Mesenchymal stem cell (in vitro differentiated cells and primary cell): ENCODE measurements around the gene FANCE.

Experiments used
- DNase-seq: peaks from one replicate; pipeline ENCODE4 v3.0.0-alpha.2; 2013
- H2AFZ ChIP-seq: one replicate; pipeline ENCODE4 v1.6.1; 2013; ENCODE audit warnings: low read depth, mild to moderate bottlenecking, control low read depth, inconsistent platforms, low read length, moderate library complexity
- H2AK5ac ChIP-seq: 2 replicates; pipeline ENCODE4 v1.6.1; 2013; ENCODE audit warnings: low read length, moderate library complexity, mild to moderate bottlenecking, inconsistent platforms; ENCODE audit not compliant: severe bottlenecking
- H2BK120ac ChIP-seq: one replicate; pipeline ENCODE4 v1.6.1; 2013; ENCODE audit warnings: low read depth, mild to moderate bottlenecking, inconsistent platforms, low read length, moderate library complexity
- H2BK12ac ChIP-seq, 2 experiments: one replicate each; pipeline ENCODE4 v1.6.1; 2013; ENCODE audit warnings: inconsistent platforms in 2 of 2, low read length in 2 of 2, mild to moderate bottlenecking in 2 of 2, moderate library complexity in 2 of 2, control low read depth in 1 of 2
- H2BK15ac ChIP-seq: one replicate; pipeline ENCODE4 v1.6.1; 2013; ENCODE audit warnings: mild to moderate bottlenecking, low read depth, inconsistent platforms; ENCODE audit not compliant: poor library complexity, severe bottlenecking
- H2BK5ac ChIP-seq: 2 replicates; pipeline ENCODE4 v1.6.1; 2013; ENCODE audit warnings: low read depth, mild to moderate bottlenecking, low read length, control low read depth, inconsistent platforms; ENCODE audit not compliant: poor library complexity, severe bottlenecking
- H3K14ac ChIP-seq, 2 experiments: one replicate each; pipeline ENCODE4 v1.6.1; 2013; ENCODE audit warnings: inconsistent platforms in 2 of 2, low read length in 2 of 2, control low read depth in 1 of 2, mild to moderate bottlenecking in 1 of 2, moderate library complexity in 1 of 2
- H3K18ac ChIP-seq, 2 experiments: one replicate each; pipeline ENCODE4 v1.6.1; 2013; ENCODE audit warnings: inconsistent platforms in 2 of 2, low read length in 2 of 2, control low read depth in 1 of 2, low read depth in 1 of 2, mild to moderate bottlenecking in 1 of 2
- H3K23ac ChIP-seq, 2 experiments: one replicate each; pipeline ENCODE4 v1.6.1; 2013; ENCODE audit warnings: inconsistent platforms in 2 of 2, low read length in 2 of 2, mild to moderate bottlenecking in 2 of 2, moderate library complexity in 2 of 2, control low read depth in 1 of 2
- H3K27ac ChIP-seq: 2 replicates; pipeline ENCODE4 v1.5.1; 2013; ENCODE audit warnings: mild to moderate bottlenecking, moderate library complexity, low read length, control low read depth, inconsistent platforms; ENCODE audit not compliant: poor library complexity, severe bottlenecking
- H3K27me3 ChIP-seq, 2 experiments: 2 replicates each; pipeline versions ENCODE4 v1.6.1 to v1.7.0; 2013; ENCODE audit warnings: low read length in 2 of 2, mild to moderate bottlenecking in 2 of 2, moderate library complexity in 2 of 2, control low read depth in 1 of 2, inconsistent platforms in 1 of 2; ENCODE audit not compliant: control insufficient read depth in 1 of 2, insufficient read depth in 1 of 2
- H3K36me3 ChIP-seq, 2 experiments: 2 replicates each; pipeline versions ENCODE4 v1.6.1 to v1.7.0; 2013; ENCODE audit warnings: low read length in 2 of 2, control low read depth in 1 of 2, inconsistent platforms in 1 of 2, low read depth in 1 of 2, mild to moderate bottlenecking in 1 of 2; ENCODE audit not compliant: insufficient read depth in 2 of 2, control insufficient read depth in 1 of 2
- H3K4ac ChIP-seq, 2 experiments: one replicate each; pipeline ENCODE4 v1.6.1; 2013; ENCODE audit warnings: inconsistent platforms in 2 of 2, low read length in 2 of 2, mild to moderate bottlenecking in 2 of 2, moderate library complexity in 2 of 2, control low read depth in 1 of 2, low read depth in 1 of 2
- H3K4me1 ChIP-seq: 2 replicates; pipeline ENCODE4 v1.6.1; 2013; ENCODE audit warnings: low read depth, low read length, control low read depth; ENCODE audit not compliant: control insufficient read depth, insufficient read depth
- H3K4me2 ChIP-seq: 2 replicates; pipeline ENCODE4 v1.6.1; 2013; ENCODE audit warnings: low read length, mild to moderate bottlenecking, inconsistent platforms; ENCODE audit not compliant: poor library complexity, severe bottlenecking
- H3K4me3 ChIP-seq, 2 experiments: 2 replicates each; pipeline versions ENCODE4 v1.5.1 to v1.7.0; 2013; ENCODE audit warnings: low read length in 2 of 2, mild to moderate bottlenecking in 2 of 2, control low read depth in 1 of 2, low read depth in 1 of 2; ENCODE audit not compliant: insufficient read depth in 1 of 2
- H3K79me1 ChIP-seq: replicated peaks from 2 replicates; pipeline ENCODE4 v1.6.1; 2013; ENCODE audit warnings: mild to moderate bottlenecking, control low read depth, low read length, inconsistent platforms; ENCODE audit not compliant: poor library complexity, severe bottlenecking
- H3K9ac ChIP-seq: 2 replicates; pipeline ENCODE4 v1.7.0; 2013; ENCODE audit warnings: mild to moderate bottlenecking, low read length, moderate library complexity
- H3K9me3 ChIP-seq: 2 replicates; pipeline ENCODE4 v1.7.0; 2013; ENCODE audit warnings: mild to moderate bottlenecking, low read length; ENCODE audit not compliant: control insufficient read depth
- H4K8ac ChIP-seq: one replicate; pipeline ENCODE4 v1.6.1; 2013; ENCODE audit warnings: inconsistent platforms, mild to moderate bottlenecking, low read length, moderate library complexity
- H4K91ac ChIP-seq: one replicate; pipeline ENCODE4 v1.6.1; 2013; ENCODE audit warnings: mild to moderate bottlenecking, low read length, inconsistent platforms
- WGBS: methylation state at CpG from one replicate; pipeline ENCODE4 v1.1.7; 2013; ENCODE audit warnings: mixed read lengths; 5-methylcytosine and 5-hydroxymethylcytosine counted together

Gene FANCE

DNA sequence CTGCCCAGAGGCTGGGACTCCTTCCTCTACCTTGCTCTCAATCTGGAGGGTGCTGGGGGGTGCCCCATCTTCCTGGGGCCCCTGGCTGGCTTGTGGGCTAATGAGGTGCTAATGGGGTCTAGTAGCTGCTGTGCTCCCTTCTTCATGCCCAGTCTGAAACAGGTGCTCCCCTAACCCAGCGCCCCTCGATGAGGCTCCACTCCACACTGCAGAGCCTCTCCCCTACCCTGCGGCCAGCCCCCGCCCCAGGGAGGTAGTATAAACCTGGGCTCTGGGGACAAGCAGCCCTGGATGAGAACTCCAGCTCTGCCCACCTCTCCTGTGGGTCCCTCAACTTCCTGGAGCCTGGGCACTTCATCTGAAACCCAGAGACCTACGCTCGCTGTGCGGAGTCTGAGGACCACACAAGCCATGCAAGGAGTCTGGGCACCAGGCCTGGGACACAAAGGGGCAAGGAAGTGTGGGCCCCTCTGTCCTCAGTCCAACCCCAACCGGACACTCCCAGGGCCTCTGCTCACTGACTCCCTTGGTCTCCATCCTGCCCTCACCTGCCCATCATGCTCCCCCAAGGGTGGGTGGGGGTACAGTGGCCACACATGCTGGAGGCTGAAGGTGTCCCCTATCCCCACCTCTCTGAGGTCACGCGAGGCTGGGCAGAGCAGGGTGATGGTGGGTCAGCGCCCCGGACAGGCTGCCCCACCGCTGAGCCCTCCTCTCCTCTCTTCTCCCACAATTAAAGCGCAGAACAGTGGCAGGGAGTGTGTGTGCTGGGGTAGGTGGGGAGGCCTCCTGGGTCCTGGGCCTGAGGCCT is 22.2 kb downstream of the FANCE start:
- Histone ChIP-seq H2BK5ac (no peak overlapping the region), H3K4me1 (peaks cover 16% of the 10 kb centered on the region), H4K8ac (no peak overlapping the region), H2BK120ac (no peak overlapping the region), H3K9ac (no peak overlapping the region), H4K91ac (no peak overlapping the region), H2AK5ac (peak overlapping the region; percentile 22), H3K18ac (no peak overlapping the region), H3K27ac (no peak overlapping the region), H3K14ac (no peak overlapping the region), H3K36me3 (peaks cover 80 to 86% of the 10 kb centered on the region in 2 experiments), H2AFZ (no peak overlapping the region), H3K79me1 (peaks cover 10% of the 10 kb centered on the region), H3K4me2 (no peak overlapping the region), H3K4me3 (no peak overlapping the region), H2BK15ac (no peak overlapping the region), H3K4ac (no peak overlapping the region), H2BK12ac (no peak overlapping the region), H3K9me3 (no peaks in the 10 kb centered on the region), H3K23ac (no peak overlapping the region), H3K27me3 (no peaks in the 10 kb centered on the region)
- 96% methylated on average over 7 of the region's 14 CpGs for WGBS
- DNase-seq = no peak

DNA sequence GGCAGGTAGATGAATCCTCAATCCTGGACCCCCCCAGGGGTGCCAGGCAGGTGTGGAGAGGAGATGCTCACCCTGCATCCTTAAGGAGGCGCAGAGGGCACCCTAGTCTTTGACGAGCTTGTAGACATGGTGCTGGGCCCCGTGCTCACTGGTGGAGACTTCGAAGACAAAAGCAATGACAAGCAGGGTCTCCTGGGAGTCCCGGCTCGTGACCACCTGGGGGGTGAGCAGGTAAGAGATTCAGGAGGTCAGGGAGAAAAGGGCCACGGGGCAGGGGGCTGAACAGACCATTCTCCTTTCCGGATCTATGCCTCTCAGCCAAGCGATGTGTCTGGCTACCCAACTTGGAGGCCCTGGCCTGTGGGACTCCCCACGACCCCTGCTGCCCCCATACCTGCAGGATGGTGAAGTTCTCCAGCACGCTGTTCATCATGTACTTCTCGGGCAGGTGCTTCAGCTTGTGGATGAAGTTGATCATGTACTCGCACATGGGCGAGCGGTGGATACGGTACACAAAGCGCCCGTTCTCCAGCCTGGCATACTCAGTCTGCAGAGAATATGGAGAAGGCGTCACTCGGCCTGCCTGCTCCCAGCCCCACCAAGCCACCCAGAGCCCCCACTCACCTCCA is 22.9 kb downstream of the FANCE start:
- 94% methylated on average over 20 of the region's 20 CpGs for WGBS
- Histone ChIP-seq H3K18ac (no peak overlapping the region), H3K4me2 (no peak overlapping the region), H3K36me3 (peaks cover 80 to 85% of the 10 kb centered on the region in 2 experiments), H2AFZ (no peak overlapping the region), H3K9me3 (no peaks in the 10 kb centered on the region), H3K4ac (no peak overlapping the region), H2BK120ac (no peak overlapping the region), H3K4me3 (no peak overlapping the region), H3K79me1 (peaks cover 14% of the 10 kb centered on the region), H2BK15ac (no peak overlapping the region), H2AK5ac (no peak overlapping the region), H3K27me3 (no peaks in the 10 kb centered on the region), H3K23ac (no peak overlapping the region), H2BK12ac (no peak overlapping the region), H2BK5ac (no peak overlapping the region), H4K91ac (no peak overlapping the region), H3K9ac (no peak overlapping the region), H3K4me1 (peaks cover 16% of the 10 kb centered on the region), H3K27ac (no peak overlapping the region), H4K8ac (no peak overlapping the region), H3K14ac (no peak overlapping the region)
- DNase-seq = no peak

DNA sequence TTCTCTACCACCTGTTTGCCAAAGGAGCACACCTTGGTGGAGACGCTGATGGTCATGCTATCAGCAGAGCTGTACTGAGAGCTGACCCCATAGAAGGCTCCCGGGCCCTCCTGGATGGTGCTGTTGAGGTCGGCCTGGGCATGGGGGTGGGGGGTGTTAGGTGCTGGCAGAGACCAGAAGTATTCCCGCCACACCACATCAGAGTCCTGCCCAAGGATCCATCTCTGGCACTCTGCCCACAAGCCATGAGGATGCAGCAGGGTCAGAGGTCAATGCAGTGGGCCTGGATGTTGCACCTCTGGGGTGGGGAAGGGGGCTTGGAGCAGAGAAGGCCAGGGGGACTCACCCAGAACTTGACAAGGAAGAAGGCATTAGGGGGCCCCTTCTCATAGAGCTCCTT is 23.4 kb downstream of the FANCE start:
- Histone ChIP-seq H3K4me3 (no peak overlapping the region), H3K36me3 (peaks cover 80 to 85% of the 10 kb centered on the region in 2 experiments), H4K91ac (no peak overlapping the region), H2BK120ac (no peak overlapping the region), H3K4me2 (no peak overlapping the region), H2BK5ac (no peak overlapping the region), H4K8ac (no peak overlapping the region), H3K27me3 (no peaks in the 10 kb centered on the region), H2AFZ (no peak overlapping the region), H3K4ac (no peak overlapping the region), H3K23ac (no peak overlapping the region), H3K9ac (no peak overlapping the region), H3K79me1 (peaks cover 17% of the 10 kb centered on the region), H2BK12ac (no peak overlapping the region), H3K4me1 (peaks cover 16% of the 10 kb centered on the region), H2BK15ac (no peak overlapping the region), H2AK5ac (no peak overlapping the region), H3K27ac (no peak overlapping the region), H3K9me3 (no peaks in the 10 kb centered on the region), H3K18ac (no peak overlapping the region), H3K14ac (no peak overlapping the region)
- 91% methylated on average over 4 of the region's 4 CpGs for WGBS
- no peak for DNase-seq

DNA sequence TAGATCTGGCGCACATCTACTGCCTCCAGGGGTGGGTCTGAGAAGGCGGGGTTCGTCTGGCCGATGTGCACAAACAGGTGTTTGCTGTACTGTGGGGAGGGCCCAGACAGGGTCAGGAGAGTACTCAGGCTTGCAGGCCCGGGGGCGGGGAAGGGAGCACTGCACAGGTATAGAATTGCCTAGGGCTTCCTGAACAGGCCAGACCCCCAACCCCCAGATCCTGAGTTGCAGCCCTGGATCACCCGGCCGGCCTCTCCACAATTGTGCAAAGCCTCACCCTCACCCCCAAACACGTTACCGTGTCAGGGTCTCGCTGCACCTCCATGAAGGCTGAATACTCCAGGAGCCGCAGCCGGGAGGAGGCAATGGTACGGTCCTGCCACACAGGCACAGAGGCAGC is 23.9 kb downstream of the FANCE start:
- Histone ChIP-seq H3K36me3 (peaks cover 82 to 85% of the 10 kb centered on the region in 2 experiments), H3K4ac (no peak overlapping the region), H2BK120ac (no peak overlapping the region), H3K4me1 (peaks cover 14% of the 10 kb centered on the region), H3K9me3 (no peaks in the 10 kb centered on the region), H4K8ac (no peak overlapping the region), H2BK12ac (no peak overlapping the region), H2AK5ac (no peak overlapping the region), H2AFZ (no peak overlapping the region), H3K27ac (no peak overlapping the region), H3K14ac (no peak overlapping the region), H3K27me3 (no peaks in the 10 kb centered on the region), H3K23ac (no peak overlapping the region), H3K9ac (no peak overlapping the region), H3K79me1 (peaks cover 20% of the 10 kb centered on the region), H4K91ac (no peak overlapping the region), H3K18ac (no peak overlapping the region), H2BK15ac (no peak overlapping the region), H2BK5ac (no peak overlapping the region), H3K4me2 (no peak overlapping the region), H3K4me3 (no peak overlapping the region)
- no peak for DNase-seq
- 94% methylated on average over 14 of the region's 14 CpGs for WGBS
